Measurements from ENCODE around the gene ATP6AP2. TPM values are rescaled to one million over a fixed set of nuclear protein-coding genes. Genes with fewer than 3 reads are reported as not detected.
"Not testable (repeated sequence)": the region's sequence is repeated elsewhere in the genome, so short reads cannot be mapped to it uniquely, and the experiment has no call there.

ATP6AP2 gene
- total and polyA plus RNA-seq, 9 of the 15 experiments (the other 6 are each of a cell fraction or from before 2014, with no cell fraction given), result 23.3 to 131 (median 41.9) TPM

- H3K79me2 ChIP-seq (ENCODE audit: control insufficient read depth, insufficient read depth, low read length); H2AFZ ChIP-seq (ENCODE audit: low read depth, low read length); FAIRE-seq; DNase-seq (ENCODE audit: extremely low read depth in 1 of 4, low spot score in 3 of 4); CTCF ChIA-PET (ENCODE audit: low intra/inter-chr PET ratio); H3K4me1 ChIP-seq (replicated peaks in 1 of 2; ENCODE audit: control insufficient read depth in 2 of 2, insufficient read depth in 2 of 2, low read length in 2 of 2); ATAC-seq; BruUV-seq (replicated peaks); in situ Hi-C loops (cut with MboI); H3K9me1 ChIP-seq (ENCODE audit: control insufficient read depth, insufficient read depth, low read length); H3K27me3 ChIP-seq (ENCODE audit: control insufficient read depth in 2 of 2, insufficient read depth in 2 of 2, low read length in 2 of 2); H3K9ac ChIP-seq (ENCODE audit: insufficient read depth in 1 of 2, low read depth in 2 of 2, low read length in 2 of 2); H3K27ac ChIP-seq (ENCODE audit: extremely low read depth, low read depth, low read length); H3K4me3 ChIP-seq; H4K20me1 ChIP-seq (replicated peaks; ENCODE audit: control insufficient read depth, insufficient read depth, low read length); H3K4me2 ChIP-seq (ENCODE audit: insufficient read depth, low read length); H3K9me3 ChIP-seq (replicated peaks; ENCODE audit: control insufficient read depth, insufficient read depth, low read depth, low read length): not testable (repeated sequence)
- 76% methylated on average over 5 of the region's 6 CpGs for WGBS (ENCODE audit: insufficient coverage, low coverage, missing lambda C conversion rate)
- intact Hi-C loops (cut with micrococcal nuclease), result loop anchor here (10.0 kb wide), 1 partner anchor 55 kb away; the partner anchor contains the start of gene CXorf38
- peaks cover 18% of the 10 kb centered on the region; the same call in 1 of the 3 replicates for H3K36me3 ChIP-seq (ENCODE audit: control insufficient read depth, insufficient read depth, low read length)
- POLR2A ChIA-PET, result interaction anchor here (0.6 to 0.9 kb wide), 2 partner anchors 20 to 27 kb away, joined by 3 read pairs; no protein-coding TSS in a partner anchor
Observed at GRCh38 chrX:40589616-40590321, 9.0 kb downstream of the ATP6AP2 start.

GRCh38 chrX:40603446-40603845 is 22.7 kb downstream of the ATP6AP2 start:
- Histone ChIP-seq H3K36me3 (ENCODE audit: control insufficient read depth, insufficient read depth, low read length) (peaks cover 14% of the 10 kb centered on the region; the same call in 2 of the 3 replicates), H3K4me3 (no peak overlapping the region), H3K4me1 (replicated peaks in 1 of 2; ENCODE audit: control insufficient read depth in 2 of 2, insufficient read depth in 2 of 2, low read length in 2 of 2) (no peaks in the 10 kb centered on the region), H3K27ac (ENCODE audit: extremely low read depth, low read depth, low read length) (no peak overlapping the region), H3K4me2 (ENCODE audit: insufficient read depth, low read length) (no peak overlapping the region), H3K27me3 (ENCODE audit: control insufficient read depth in 2 of 2, insufficient read depth in 2 of 2, low read length in 2 of 2) (no peaks in the 10 kb centered on the region), H3K79me2 (ENCODE audit: control insufficient read depth, insufficient read depth, low read length) (no peaks in the 10 kb centered on the region), H4K20me1 (replicated peaks; ENCODE audit: control insufficient read depth, insufficient read depth, low read length) (no peaks in the 10 kb centered on the region), H3K9me1 (ENCODE audit: control insufficient read depth, insufficient read depth, low read length) (no peaks in the 10 kb centered on the region), H3K9ac (ENCODE audit: insufficient read depth in 1 of 2, low read depth in 2 of 2, low read length in 2 of 2) (no peak overlapping the region), H3K9me3 (replicated peaks; ENCODE audit: control insufficient read depth, insufficient read depth, low read depth, low read length) (no peaks in the 10 kb centered on the region), H2AFZ (ENCODE audit: low read depth, low read length) (no peak overlapping the region)
- DNase-seq (ENCODE audit: extremely low read depth in 1 of 4, low spot score in 3 of 4) (no peak), ATAC-seq (no peak), FAIRE-seq (no peak)
- in situ Hi-C loops (cut with MboI) (no loop called here), intact Hi-C loops (cut with micrococcal nuclease) (no loop called here)
- BruUV-seq (replicated peaks), result no TSS peak
- CTCF ChIA-PET (ENCODE audit: low intra/inter-chr PET ratio), result no interaction called here
- WGBS (ENCODE audit: insufficient coverage, low coverage, missing lambda C conversion rate), result 96% methylated on average over 6 of the region's 6 CpGs
- POLR2A ChIA-PET, result no interaction called here
- TF ChIP-seq ZBTB40 (IDR thresholded peaks at IDR 0.05) (no peak), ZBTB40 (CRISPR knock-in tag; IDR thresholded peaks at IDR 0.05) (no peak), MEF2A (IDR thresholded peaks at IDR 0.05; ENCODE audit: control insufficient read depth, low read depth, low read length) (no peak), CCAR2 (IDR thresholded peaks at IDR 0.05; ENCODE audit: low read depth, low read length) (no peak)
